HEK293T (cell line): ENCODE data around the gene RRBP1.

Source experiments
- CTCF ChIA-PET: fragments of 350-600 bp; formaldehyde crosslinking; extraction: SDS; loops from one replicate; lab custom pipeline; 2021; ENCODE audit warnings: antibody characterized with exemption, inconsistent platforms; lab: Yijun Ruan, JAX
- POLR2A ChIA-PET: fragments of 350-600 bp; formaldehyde crosslinking; extraction: SDS; loops from one replicate; lab custom pipeline; 2020; ENCODE audit warnings: antibody characterized with exemption, inconsistent platforms; lab: Yijun Ruan, JAX
- DNase-seq: peaks from one replicate; pipeline ENCODE4 v3.0.0; 2012; ENCODE audit warnings: mixed read lengths; ENCODE audit errors: extremely low spot score
- ARNT ChIP-seq: fragments of 450-650 bp; IDR thresholded peaks from 2 replicates; pipeline ENCODE4 v1.6.1; 2017; ENCODE audit warnings: mild to moderate bottlenecking
- BHLHE40 ChIP-seq: fragments of 450-650 bp; IDR thresholded peaks from 2 replicates; pipeline ENCODE4 v1.6.1; 2016; ENCODE audit warnings: mild to moderate bottlenecking, moderate library complexity, borderline replicate concordance
- CTBP1 ChIP-seq: fragments of 450-650 bp; IDR thresholded peaks from 2 replicates; pipeline ENCODE4 v1.6.1; 2016; ENCODE audit warnings: borderline replicate concordance
- ELF4 ChIP-seq: fragments of 450-650 bp; IDR thresholded peaks from 2 replicates; pipeline ENCODE4 v1.6.1; 2017; ENCODE audit warnings: antibody characterized with exemption
- FOXA1 ChIP-seq: fragments of 450-650 bp; IDR thresholded peaks from 2 replicates; pipeline ENCODE4 v1.6.1; 2016; ENCODE audit warnings: mild to moderate bottlenecking
- FOXK2 ChIP-seq: fragments of 450-650 bp; IDR thresholded peaks from 2 replicates; pipeline ENCODE4 v1.6.1; 2016; ENCODE audit warnings: mild to moderate bottlenecking
- FOXM1 ChIP-seq: fragments of 450-650 bp; IDR thresholded peaks from 2 replicates; pipeline ENCODE4 v1.6.1; 2017; ENCODE audit warnings: mild to moderate bottlenecking, borderline replicate concordance
- HDGF ChIP-seq: fragments of 450-650 bp; IDR thresholded peaks from 2 replicates; pipeline ENCODE4 v1.6.1; 2017; ENCODE audit warnings: antibody characterized with exemption, borderline replicate concordance
- L3MBTL2 ChIP-seq: fragments of 450-650 bp; conservative IDR thresholded peaks from 2 replicates; pipeline ENCODE4 v1.6.1; 2016; ENCODE audit warnings: mild to moderate bottlenecking
- LEF1 ChIP-seq: fragments of 450-650 bp; IDR thresholded peaks from 2 replicates; pipeline ENCODE4 v1.6.1; 2017; ENCODE audit warnings: mild to moderate bottlenecking, borderline replicate concordance
- NFRKB ChIP-seq: fragments of 450-650 bp; IDR thresholded peaks from 2 replicates; pipeline ENCODE4 v1.6.1; 2016; ENCODE audit warnings: mild to moderate bottlenecking, moderate library complexity
- PKNOX1 ChIP-seq: fragments of 450-650 bp; IDR thresholded peaks from 2 replicates; pipeline ENCODE4 v1.6.1; 2016
- SP1 ChIP-seq: fragments of 450-650 bp; IDR thresholded peaks from 2 replicates; pipeline ENCODE4 v1.6.1; 2017
- SUZ12 ChIP-seq: fragments of 450-650 bp; IDR thresholded peaks from 2 replicates; pipeline ENCODE4 v1.6.1; 2016; ENCODE audit warnings: mild to moderate bottlenecking
- TARDBP ChIP-seq: fragments of 450-650 bp; IDR thresholded peaks from 2 replicates; pipeline ENCODE4 v1.6.1; 2016
- ZNF384 ChIP-seq: fragments of 450-650 bp; IDR thresholded peaks from 2 replicates; pipeline ENCODE4 v1.6.1; 2016

The RRBP1 gene

GRCh38 chr20:17637985-17638640 lies 43.9 kb downstream of the RRBP1 start:
- no peak for TF ChIP-seq NFRKB
- no peak for TF ChIP-seq SP1
- no peak for TF ChIP-seq PKNOX1
- TF ChIP-seq SUZ12: no peak
- TF ChIP-seq L3MBTL2: no peak
- no peak for TF ChIP-seq FOXK2
- DNase-seq: no peak
- ChIA-PET POLR2A (no interaction called here), CTCF (no interaction called here)

DNA sequence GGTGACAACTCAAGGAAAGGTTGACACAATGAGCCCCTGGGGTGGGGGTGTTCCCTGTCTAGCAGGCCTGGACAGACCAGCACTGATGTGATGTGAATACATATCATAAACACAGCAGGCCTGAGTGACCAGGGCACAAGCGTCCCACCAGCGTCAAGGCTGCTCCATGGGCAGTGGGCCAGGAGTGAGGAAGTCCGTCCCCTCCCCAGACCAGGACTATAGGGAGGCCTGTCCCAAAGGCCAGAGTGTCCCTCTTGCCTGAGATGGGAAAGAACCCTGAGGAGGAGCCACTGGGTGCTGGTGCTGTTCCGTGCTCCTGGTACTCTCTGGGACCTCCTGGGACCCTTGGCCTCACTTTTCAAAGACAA lies 44.6 kb downstream of the RRBP1 start:
- POLR2A ChIA-PET: no interaction called here
- CTCF ChIA-PET: no interaction called here
- no peak for TF ChIP-seq HDGF
- no peak for DNase-seq

- ChIA-PET CTCF (no interaction called here), POLR2A (interaction anchor here (0.6 kb wide), 1 partner anchor 43 kb away, joined by 3 read pairs; no protein-coding TSS in a partner anchor)
- TF ChIP-seq NFRKB (no peak), FOXK2 (no peak), BHLHE40 (no peak), SP1 (no peak), ZNF384 (no peak), CTBP1 (no peak), LEF1 (no peak), HDGF (no peak), L3MBTL2 (no peak), ARNT (no peak), TARDBP (no peak), ELF4 (no peak), SUZ12 (no peak), FOXM1 (no peak), FOXA1 (no peak), PKNOX1 (no peak)
- no peak for DNase-seq
These were observed 45.3 kb downstream of the RRBP1 start for GRCh38 chr20:17636523-17637412.

- ChIA-PET CTCF (interaction anchor here (1.3 kb wide), 1 partner anchor 14 kb away, joined by 3 read pairs; no protein-coding TSS in a partner anchor), POLR2A (no interaction called here)
- no peak for TF ChIP-seq PKNOX1
- DNase-seq: no peak
These were observed 46.5 kb downstream of the RRBP1 start for GRCh38 chr20:17635332-17636244.

DNA sequence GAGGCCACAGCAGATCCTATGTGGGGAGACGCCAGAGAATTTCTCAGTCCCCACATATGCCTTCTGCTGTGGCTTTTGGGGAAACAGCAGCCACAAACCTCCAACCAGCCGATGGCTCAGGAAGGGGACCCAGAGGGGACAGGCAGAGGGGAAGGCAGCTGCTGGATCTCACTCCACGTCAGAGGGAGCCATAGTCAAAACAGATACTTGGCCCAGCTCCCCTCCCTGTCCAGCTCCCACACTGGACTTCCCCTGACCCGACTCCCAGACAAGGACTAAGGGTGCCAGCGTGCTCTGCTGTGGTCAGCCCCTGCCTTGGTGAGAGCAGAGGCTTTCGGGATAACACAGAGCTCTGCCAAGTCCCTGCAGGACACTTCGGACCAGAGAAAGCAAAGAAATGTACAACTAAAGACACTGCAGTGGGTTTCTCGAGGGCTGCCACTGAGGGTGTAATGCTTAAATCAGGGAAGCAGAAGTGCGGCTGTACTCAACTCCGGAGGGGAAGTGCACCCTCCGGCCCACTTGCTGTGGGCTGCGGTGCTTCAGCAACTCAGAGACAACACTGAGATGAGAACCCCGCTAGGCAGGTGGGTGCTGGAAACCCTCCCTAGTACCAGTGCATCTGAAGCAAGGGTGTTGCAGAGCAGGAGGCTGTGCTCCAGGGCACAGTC lies 47.2 kb downstream of the RRBP1 start:
- ChIA-PET CTCF (interaction anchor here (1.3 kb wide), 1 partner anchor 14 kb away, joined by 3 read pairs; no protein-coding TSS in a partner anchor), POLR2A (no interaction called here)
- no peak for DNase-seq
- no peak for TF ChIP-seq PKNOX1
- TF ChIP-seq CTBP1: no peak
- TF ChIP-seq SUZ12: no peak
- TF ChIP-seq LEF1: no peak
- no peak for TF ChIP-seq BHLHE40
- no peak for TF ChIP-seq TARDBP
- no peak for TF ChIP-seq ELF4
- TF ChIP-seq ARNT: no peak
- no peak for TF ChIP-seq NFRKB
- no peak for TF ChIP-seq HDGF
- TF ChIP-seq ZNF384: no peak
- TF ChIP-seq FOXA1: no peak
